Tibial artery (tissue), 4 donors: Measurements from ENCODE around the gene BCL2L12.

Experiments used
- DNase-seq, 2 donors: peaks; one replicate each; pipeline ENCODE4 v3.0.0-alpha.2; 2019
- H3K27ac ChIP-seq, 2 donors: fragments of 200-600 bp; sonication (generic) in 1 of 2; 1 replicate in 1 of 2; 2 replicates in 1 of 2; pipeline ENCODE4 v1.5.1; 2018 to 2019; ENCODE audit warnings: mild to moderate bottlenecking in 1 of 2
- H3K27me3 ChIP-seq, 2 donors: fragments of 200-600 bp; sonication (generic) in 1 of 2; one replicate each; pipeline versions ENCODE4 v1.5.1 to v1.6.0; 2016 to 2019
- H3K36me3 ChIP-seq, 3 donors: fragments of 200-600 bp; sonication (generic) in 2 of 3; one replicate each; pipeline ENCODE4 v1.5.1; 2016 to 2019; ENCODE audit warnings: mild to moderate bottlenecking in 2 of 3
- H3K4me1 ChIP-seq, 4 donors: fragments of 200-600 bp; sonication (generic) in 2 of 4; 1 replicate in 3 of 4; 2 replicates in 1 of 4; pipeline ENCODE4 v1.5.1; 2016 to 2019
- H3K4me3 ChIP-seq, 2 donors: fragments of 200-600 bp; sonication (generic) in 1 of 2; 1 replicate in 1 of 2; 2 replicates in 1 of 2; pipeline ENCODE4 v1.5.1; 2018 to 2019; ENCODE audit warnings: mild to moderate bottlenecking in 2 of 2
- H3K9me3 ChIP-seq, 3 donors: fragments of 200-600 bp; sonication (generic) in 1 of 3; one replicate each; pipeline ENCODE4 v1.5.1; 2016 to 2019
- intact Hi-C: fragments of 100-400 bp; cut with DNase I; formaldehyde crosslinking; loops from one replicate; pipeline ENCODE4 v1.15.0; 2023; ENCODE audit warnings: low total_unique reads
- TF ChIP-seq, protein P1 (sequence below), 2 experiments: fragments of 200-600 bp in 1 of 2; fragments of 450-650 bp in 1 of 2; IDR thresholded peaks; one replicate each; pipeline ENCODE4 v1.5.1; 2017 to 2019; ENCODE audit warnings: antibody characterized with exemption in 2 of 2, mild to moderate bottlenecking in 1 of 2, moderate library complexity in 1 of 2

BCL2L12 gene

GRCh38 chr19:49645995-49646394, 19.7 kb upstream of the BCL2L12 start:
- H3K27me3 ChIP-seq = no peaks in the 10 kb centered on the region
- H3K27ac ChIP-seq = no peak overlapping the region
- peaks cover 5 to 33% (median 25%) of the 10 kb centered on the region in 4 donors for H3K4me1 ChIP-seq
- intact Hi-C loops = no loop called here
- no peak overlapping the region for H3K4me3 ChIP-seq
- DNase-seq = no peak
- H3K9me3 ChIP-seq = no peaks in the 10 kb centered on the region
- TF ChIP-seq, protein P1, sequence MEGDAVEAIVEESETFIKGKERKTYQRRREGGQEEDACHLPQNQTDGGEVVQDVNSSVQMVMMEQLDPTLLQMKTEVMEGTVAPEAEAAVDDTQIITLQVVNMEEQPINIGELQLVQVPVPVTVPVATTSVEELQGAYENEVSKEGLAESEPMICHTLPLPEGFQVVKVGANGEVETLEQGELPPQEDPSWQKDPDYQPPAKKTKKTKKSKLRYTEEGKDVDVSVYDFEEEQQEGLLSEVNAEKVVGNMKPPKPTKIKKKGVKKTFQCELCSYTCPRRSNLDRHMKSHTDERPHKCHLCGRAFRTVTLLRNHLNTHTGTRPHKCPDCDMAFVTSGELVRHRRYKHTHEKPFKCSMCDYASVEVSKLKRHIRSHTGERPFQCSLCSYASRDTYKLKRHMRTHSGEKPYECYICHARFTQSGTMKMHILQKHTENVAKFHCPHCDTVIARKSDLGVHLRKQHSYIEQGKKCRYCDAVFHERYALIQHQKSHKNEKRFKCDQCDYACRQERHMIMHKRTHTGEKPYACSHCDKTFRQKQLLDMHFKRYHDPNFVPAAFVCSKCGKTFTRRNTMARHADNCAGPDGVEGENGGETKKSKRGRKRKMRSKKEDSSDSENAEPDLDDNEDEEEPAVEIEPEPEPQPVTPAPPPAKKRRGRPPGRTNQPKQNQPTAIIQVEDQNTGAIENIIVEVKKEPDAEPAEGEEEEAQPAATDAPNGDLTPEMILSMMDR (IDR thresholded peaks at IDR 0.05) = no peak
- H3K36me3 ChIP-seq = peaks cover 29 to 63% (median 42%) of the 10 kb centered on the region in 3 donors

- intact Hi-C loops = no loop called here
- Histone ChIP-seq H3K36me3 (peaks cover 34 to 69% (median 48%) of the 10 kb centered on the region in 3 donors), H3K27me3 (no peaks in the 10 kb centered on the region), H3K9me3 (no peaks in the 10 kb centered on the region), H3K4me3 (no peak overlapping the region), H3K27ac (no peak overlapping the region), H3K4me1 (peaks cover 5 to 28% (median 22%) of the 10 kb centered on the region in 4 donors)
- DNase-seq = no peak
- TF ChIP-seq, protein P1 (IDR thresholded peaks at IDR 0.05) = no peak
Measured at GRCh38 chr19:49646586-49646985, 19.1 kb upstream of the BCL2L12 start.

- DNase-seq = no peak
- H3K36me3 ChIP-seq = peaks cover 66 to 100% (median 80%) of the 10 kb centered on the region in 3 donors
- H3K9me3 ChIP-seq = no peaks in the 10 kb centered on the region
- peaks cover 0 to 3% (median 0%) of the 10 kb centered on the region in 4 donors for H3K4me1 ChIP-seq
- intact Hi-C loops = no loop called here
- TF ChIP-seq, protein P1 (IDR thresholded peaks at IDR 0.05) = no peak
- H3K27me3 ChIP-seq = no peaks in the 10 kb centered on the region
- no peak overlapping the region for H3K27ac ChIP-seq
- no peak overlapping the region for H3K4me3 ChIP-seq
Measured at GRCh38 chr19:49651029-49651819, 14.5 kb upstream of the BCL2L12 start.

DNA sequence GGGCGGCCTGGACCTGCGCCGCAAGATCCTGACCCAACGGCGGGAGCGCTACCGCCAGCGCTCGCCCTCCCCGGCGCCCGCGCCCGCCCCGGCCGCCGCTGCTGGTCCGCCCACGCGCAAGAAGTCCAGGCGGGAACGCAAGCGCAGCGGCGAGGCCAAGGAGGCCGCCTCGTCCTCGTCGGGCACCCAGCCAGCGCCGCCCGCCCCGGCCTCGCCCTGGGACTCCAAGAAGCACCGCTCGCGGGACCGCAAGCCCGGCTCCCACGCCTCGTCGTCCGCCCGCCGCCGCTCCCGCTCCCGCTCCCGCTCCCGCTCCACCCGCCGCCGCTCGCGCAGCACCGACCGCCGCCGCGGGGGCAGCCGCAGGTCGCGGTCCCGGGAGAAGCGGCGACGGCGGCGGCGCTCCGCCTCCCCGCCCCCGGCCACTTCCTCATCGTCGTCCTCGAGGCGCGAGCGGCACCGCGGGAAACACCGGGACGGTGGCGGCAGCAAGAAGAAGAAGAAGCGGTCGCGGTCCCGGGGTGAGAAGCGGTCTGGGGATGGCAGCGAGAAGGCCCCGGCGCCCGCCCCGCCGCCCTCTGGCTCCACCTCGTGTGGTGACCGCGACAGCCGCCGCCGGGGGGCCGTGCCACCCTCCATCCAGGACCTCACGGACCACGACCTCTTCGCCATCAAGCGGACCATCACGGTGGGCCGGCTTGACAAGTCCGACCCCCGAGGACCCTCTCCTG, 13.7 kb upstream of the BCL2L12 start:
- Histone ChIP-seq H3K9me3 (no peaks in the 10 kb centered on the region), H3K36me3 (peaks cover 67 to 100% (median 80%) of the 10 kb centered on the region in 3 donors), H3K4me1 (no peaks in the 10 kb centered on the region), H3K27me3 (no peaks in the 10 kb centered on the region), H3K27ac (no peak overlapping the region), H3K4me3 (no peak overlapping the region)
- DNase-seq = no peak
- intact Hi-C loops = no loop called here
- TF ChIP-seq, protein P1 (IDR thresholded peaks at IDR 0.05) = no peak

- Histone ChIP-seq H3K9me3 (no peaks in the 10 kb centered on the region), H3K27ac (no peak overlapping the region), H3K4me3 (no peak overlapping the region), H3K36me3 (peaks cover 67 to 100% (median 83%) of the 10 kb centered on the region in 3 donors), H3K27me3 (no peaks in the 10 kb centered on the region), H3K4me1 (no peaks in the 10 kb centered on the region)
- intact Hi-C loops = no loop called here
- no peak for DNase-seq
- TF ChIP-seq, protein P1 (IDR thresholded peaks at IDR 0.05) = no peak
Measured at GRCh38 chr19:49652551-49653465, 12.9 kb upstream of the BCL2L12 start.
